ENCODE measurements around the gene NEK6. TPM values are rescaled to one million over a fixed set of nuclear protein-coding genes. Genes with fewer than 3 reads are reported as not detected.
A peak's percentile ranks its signal among the peaks of the same experiment; 100 is the strongest.

NEK6 gene
- total RNA-seq, 6 experiments from 2014 or later, result 61.6 to 128 (median 67.5) TPM

DNA sequence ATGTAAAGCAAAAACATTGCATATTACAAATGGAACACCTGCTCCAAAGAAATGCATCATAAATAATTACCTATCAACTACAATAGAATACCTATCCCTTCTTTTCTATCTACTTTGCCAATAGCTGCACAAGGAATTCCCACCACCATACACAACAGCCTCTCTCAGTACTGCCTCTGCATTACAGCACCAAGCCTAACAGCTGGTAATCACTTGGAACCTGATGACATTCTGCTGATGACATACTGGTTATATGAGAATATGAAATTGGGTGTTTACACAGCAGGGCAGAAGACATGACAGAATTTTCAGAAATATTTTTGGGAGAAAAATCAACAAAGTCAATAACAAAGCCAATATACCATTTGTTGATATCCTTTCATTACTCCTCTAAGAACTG is 114.3 kb downstream of the NEK6 start:
- no peaks in the 10 kb centered on the region for H3K36me3 ChIP-seq
- no peaks in the 10 kb centered on the region for H3K27me3 ChIP-seq
- no peak overlapping the region for H3K4me3 ChIP-seq
- ATAC-seq, result peak in 2 of 4 donors; percentile 28
- no peaks in the 10 kb centered on the region for H3K9me3 ChIP-seq
- intact Hi-C loops (cut with DNase I), result no loop called here
- no peak for DNase-seq
- H3K27ac ChIP-seq, result no peak overlapping the region
- H3K4me1 ChIP-seq, result peaks cover 0 to 30% (median 0%) of the 10 kb centered on the region in 4 donors
- TF ChIP-seq, protein P1, sequence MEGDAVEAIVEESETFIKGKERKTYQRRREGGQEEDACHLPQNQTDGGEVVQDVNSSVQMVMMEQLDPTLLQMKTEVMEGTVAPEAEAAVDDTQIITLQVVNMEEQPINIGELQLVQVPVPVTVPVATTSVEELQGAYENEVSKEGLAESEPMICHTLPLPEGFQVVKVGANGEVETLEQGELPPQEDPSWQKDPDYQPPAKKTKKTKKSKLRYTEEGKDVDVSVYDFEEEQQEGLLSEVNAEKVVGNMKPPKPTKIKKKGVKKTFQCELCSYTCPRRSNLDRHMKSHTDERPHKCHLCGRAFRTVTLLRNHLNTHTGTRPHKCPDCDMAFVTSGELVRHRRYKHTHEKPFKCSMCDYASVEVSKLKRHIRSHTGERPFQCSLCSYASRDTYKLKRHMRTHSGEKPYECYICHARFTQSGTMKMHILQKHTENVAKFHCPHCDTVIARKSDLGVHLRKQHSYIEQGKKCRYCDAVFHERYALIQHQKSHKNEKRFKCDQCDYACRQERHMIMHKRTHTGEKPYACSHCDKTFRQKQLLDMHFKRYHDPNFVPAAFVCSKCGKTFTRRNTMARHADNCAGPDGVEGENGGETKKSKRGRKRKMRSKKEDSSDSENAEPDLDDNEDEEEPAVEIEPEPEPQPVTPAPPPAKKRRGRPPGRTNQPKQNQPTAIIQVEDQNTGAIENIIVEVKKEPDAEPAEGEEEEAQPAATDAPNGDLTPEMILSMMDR (IDR thresholded peaks at IDR 0.05), result no peak

DNA sequence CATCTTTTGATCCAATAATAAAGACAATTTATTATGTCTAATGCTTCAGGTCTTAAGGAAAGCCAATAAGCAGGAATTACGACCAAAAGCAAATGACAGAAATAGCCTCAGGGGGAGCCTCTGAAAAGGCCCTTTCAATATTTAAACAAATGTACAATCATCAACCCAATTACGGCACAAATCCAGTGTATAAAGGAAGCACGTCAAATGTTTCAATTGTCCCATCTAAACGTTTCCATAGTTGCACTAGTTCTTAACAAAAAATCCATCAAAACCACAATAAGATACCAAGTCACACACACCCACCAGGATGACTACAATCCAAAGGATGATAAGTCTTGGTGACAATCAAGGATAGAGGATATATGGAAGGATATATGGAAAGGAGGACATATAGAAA is 115.6 kb downstream of the NEK6 start:
- TF ChIP-seq POLR2A (IDR thresholded peaks at IDR 0.05), result no peak
- TF ChIP-seq, protein P1 (IDR thresholded peaks at IDR 0.05), result no peak
- intact Hi-C loops (cut with DNase I), result no loop called here
- no peak for DNase-seq
- Histone ChIP-seq H3K4me1 (peaks cover 0 to 27% (median 0%) of the 10 kb centered on the region in 4 donors), H3K4me3 (no peak overlapping the region), H3K27me3 (no peaks in the 10 kb centered on the region), H3K36me3 (no peaks in the 10 kb centered on the region), H3K9me3 (no peaks in the 10 kb centered on the region), H3K27ac (no peak overlapping the region)
- no peak for ATAC-seq
- 88% methylated on average over 4 of the region's 4 CpGs for WGBS (ENCODE audit: insufficient coverage, low coverage, low lambda C conversion rate, missing lambda C conversion rate)

DNA sequence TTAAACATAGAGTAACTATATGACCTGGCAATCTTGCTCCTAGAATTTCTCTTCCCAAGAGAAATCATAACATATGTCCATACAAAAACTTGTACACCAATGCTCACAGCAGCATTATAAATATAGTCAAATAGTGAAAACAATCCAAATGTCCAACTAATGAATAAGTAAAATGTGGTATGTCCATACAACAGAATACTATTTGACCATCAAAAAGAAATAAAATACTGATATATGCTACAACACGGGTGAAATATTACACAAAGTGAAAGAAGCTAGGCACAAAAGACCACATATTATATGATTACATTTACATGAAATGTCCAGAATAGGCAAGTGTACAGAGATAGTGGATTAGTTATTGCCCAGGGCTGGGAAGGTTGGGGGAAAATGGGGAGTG is 116.1 kb downstream of the NEK6 start:
- H3K4me1 ChIP-seq, result peaks cover 0 to 23% (median 0%) of the 10 kb centered on the region in 4 donors
- H3K27me3 ChIP-seq, result no peaks in the 10 kb centered on the region
- intact Hi-C loops (cut with DNase I), result no loop called here
- DNase-seq, result no peak
- TF ChIP-seq POLR2A (IDR thresholded peaks at IDR 0.05), result no peak
- TF ChIP-seq, protein P1 (IDR thresholded peaks at IDR 0.05), result no peak
- no peak for ATAC-seq
- no peak overlapping the region for H3K27ac ChIP-seq
- H3K9me3 ChIP-seq, result no peaks in the 10 kb centered on the region
- no peaks in the 10 kb centered on the region for H3K36me3 ChIP-seq
- H3K4me3 ChIP-seq, result no peak overlapping the region
- 100% methylated on average over 1 of the region's 1 CpG for WGBS (ENCODE audit: insufficient coverage, low coverage, low lambda C conversion rate, missing lambda C conversion rate)

DNA sequence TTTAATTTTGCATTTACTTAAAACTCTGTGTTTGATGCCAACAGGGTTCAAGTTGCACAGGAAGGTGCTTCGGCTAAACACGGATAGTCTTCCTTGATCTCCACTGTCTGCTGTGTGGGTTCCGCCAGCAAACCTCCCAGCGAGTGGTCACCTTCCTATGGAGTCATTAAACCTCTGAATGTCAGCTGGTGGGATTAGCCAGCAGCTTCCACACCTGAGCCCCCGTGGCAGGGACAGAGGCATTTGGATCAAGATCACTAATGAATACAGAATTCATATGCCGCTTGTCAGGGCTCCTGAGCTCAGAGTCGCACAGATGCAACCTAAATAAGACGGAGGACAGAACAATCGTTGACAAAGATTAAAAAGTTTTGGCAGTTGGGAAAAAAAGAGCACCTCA is 118.0 kb downstream of the NEK6 start:
- WGBS (ENCODE audit: insufficient coverage, low coverage, low lambda C conversion rate, missing lambda C conversion rate), result 93% methylated on average over 8 of the region's 9 CpGs
- DNase-seq, result no peak
- intact Hi-C loops (cut with DNase I), result no loop called here
- H3K27me3 ChIP-seq, result no peaks in the 10 kb centered on the region
- no peaks in the 10 kb centered on the region for H3K9me3 ChIP-seq
- no peak for ATAC-seq
- no peak overlapping the region for H3K27ac ChIP-seq
- no peaks in the 10 kb centered on the region for H3K36me3 ChIP-seq
- peaks cover 0 to 18% (median 3%) of the 10 kb centered on the region in 4 donors for H3K4me1 ChIP-seq
- TF ChIP-seq, protein P1 (IDR thresholded peaks at IDR 0.05), result no peak
- TF ChIP-seq POLR2A (IDR thresholded peaks at IDR 0.05), result no peak
- no peak overlapping the region for H3K4me3 ChIP-seq

DNA sequence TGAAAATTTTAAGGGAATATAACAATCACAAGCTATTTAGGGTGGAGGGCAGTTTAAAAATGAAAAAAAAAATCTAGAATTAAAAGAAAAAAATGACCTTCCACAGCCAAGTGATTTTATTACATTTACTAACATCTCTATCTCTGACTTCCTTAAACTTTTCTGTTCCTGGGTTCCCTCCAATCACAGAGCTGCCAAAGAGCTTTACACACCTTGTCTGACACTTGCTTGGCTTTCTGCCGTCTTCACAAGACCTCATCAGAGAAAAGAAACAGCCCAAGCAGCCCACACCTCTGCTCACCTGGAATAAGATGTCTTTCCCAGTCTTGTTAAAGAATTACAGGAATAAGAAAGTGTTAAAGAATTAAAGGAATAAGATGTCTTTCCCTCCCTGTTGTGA is 118.6 kb downstream of the NEK6 start:
- WGBS (ENCODE audit: insufficient coverage, low coverage, low lambda C conversion rate, missing lambda C conversion rate), result 90% methylated on average over 1 of the region's 1 CpG
- DNase-seq, result no peak

More for the DNA sequence above, 118.6 kb downstream of the NEK6 start:
- no peak overlapping the region for H3K27ac ChIP-seq
- ATAC-seq, result no peak
- no peaks in the 10 kb centered on the region for H3K36me3 ChIP-seq
- peaks cover 0 to 17% (median 6%) of the 10 kb centered on the region in 4 donors for H3K4me1 ChIP-seq
- H3K27me3 ChIP-seq, result no peaks in the 10 kb centered on the region
- intact Hi-C loops (cut with DNase I), result no loop called here
- no peaks in the 10 kb centered on the region for H3K9me3 ChIP-seq
- TF ChIP-seq POLR2A (IDR thresholded peaks at IDR 0.05), result no peak
- TF ChIP-seq, protein P1 (IDR thresholded peaks at IDR 0.05), result no peak
- H3K4me3 ChIP-seq, result no peak overlapping the region
